ENCODE data around the gene TXNL1.

Gene TXNL1

DNA sequence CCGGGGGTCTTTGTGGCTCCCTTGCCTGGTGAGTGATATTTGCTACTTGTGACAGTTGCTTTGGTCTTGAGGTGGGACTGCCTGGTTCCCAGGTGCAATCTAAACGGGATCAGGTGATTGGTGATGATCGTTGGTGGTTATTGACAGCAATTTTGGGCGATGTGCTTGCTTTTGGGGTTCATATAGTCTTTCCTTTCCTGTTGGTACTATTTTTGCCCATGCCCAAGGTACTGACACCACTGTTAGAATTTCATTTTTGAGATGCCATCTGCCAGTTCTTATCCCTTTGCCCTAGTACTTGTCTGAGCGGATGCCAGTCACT, 13.3 kb upstream of the TXNL1 start:
- ATAC-seq (no peak), DNase-seq (ENCODE audit: low spot score in 2 of 2) (no peak)
- Mint-ChIP-seq H3K9me3 (peaks cover 5% of the 10 kb centered on the region), H3K4me3 (peak overlapping the region; percentile 88), H3K27ac (peak overlapping the region; percentile 98), H3K36me3 (peaks cover 18% of the 10 kb centered on the region), H3K4me1 (peaks cover 70% of the 10 kb centered on the region)

DNA sequence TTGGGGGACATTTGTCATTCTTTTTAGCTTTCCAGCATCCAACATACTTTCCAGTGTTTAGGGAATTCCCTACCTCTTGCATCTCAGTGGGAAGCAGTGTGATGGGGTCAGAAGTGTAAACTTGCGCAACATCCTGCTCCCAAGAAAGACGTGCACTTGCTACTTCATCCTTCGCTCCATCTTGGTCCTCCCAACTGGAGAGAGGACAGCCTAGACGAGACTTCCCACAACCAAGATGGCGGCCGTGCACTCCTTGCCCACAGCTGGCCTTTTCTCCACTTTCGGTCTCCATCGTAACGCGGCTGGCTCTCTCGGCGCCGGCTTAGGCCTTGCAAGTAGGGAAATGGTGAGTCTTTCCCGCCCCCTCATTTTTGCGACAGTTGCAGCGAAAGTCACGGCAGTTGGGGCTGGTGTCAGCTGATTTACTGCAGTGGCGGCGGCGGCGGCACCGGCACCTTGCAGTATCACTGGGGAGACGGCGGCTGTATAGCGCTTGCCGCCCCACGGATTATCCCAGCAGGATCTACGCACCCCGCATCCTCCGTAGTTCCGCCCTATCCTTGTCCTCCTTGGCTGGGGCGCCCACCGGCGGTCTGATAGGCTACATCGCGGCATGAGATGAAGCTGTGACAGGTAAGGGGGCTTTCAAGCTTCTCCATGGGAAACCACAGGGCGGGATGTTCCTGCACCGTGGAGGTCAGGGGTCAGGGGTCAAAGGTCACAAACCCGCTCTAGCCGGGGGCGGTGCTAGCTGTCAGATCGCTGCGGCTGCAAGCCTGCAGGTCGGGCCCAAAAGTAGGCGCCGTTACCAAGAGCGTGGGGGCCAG, 12.8 kb upstream of the TXNL1 start, which contains the start of gene WDR7:
Gene WDR7, plus strand, starts transcription at position 416 of the 827 bp plus-strand sequence. CDS start 21,157 bp downstream, outside the sequence.
- DNase-seq (ENCODE audit: low spot score in 2 of 2), result peak; percentile 79 to 95
- peak; percentile 91 for ATAC-seq
- Mint-ChIP-seq H3K27ac (peak within 1 kb of the TSS; percentile 98), H3K9me3 (peaks cover 5% of the 10 kb centered on the region), H3K36me3 (peaks cover 18% of the 10 kb centered on the region), H3K4me3 (peak within 1 kb of the TSS; percentile 88), H3K4me1 (peaks cover 72% of the 10 kb centered on the region)

DNA sequence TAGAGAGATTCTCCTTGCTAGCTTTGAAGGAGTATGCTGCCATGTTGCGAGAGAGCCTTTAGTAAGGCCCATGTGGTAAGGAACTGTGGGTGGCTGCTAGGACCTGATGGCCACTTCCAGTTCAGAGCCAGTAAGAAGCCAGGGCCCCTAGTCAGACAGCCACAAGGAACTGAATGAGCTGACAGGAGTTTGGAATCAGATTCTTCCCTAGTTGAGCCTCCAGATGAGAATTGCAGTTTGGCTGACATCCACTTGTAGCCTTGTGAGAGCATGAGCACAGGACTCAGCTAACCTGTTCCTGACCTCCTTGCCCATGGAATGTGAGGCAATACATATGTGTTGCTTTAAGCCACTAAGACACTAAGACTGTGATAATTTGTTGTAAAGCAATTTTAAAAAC, 11.6 kb upstream of the TXNL1 start:
- Mint-ChIP-seq H3K9me3 (peaks cover 5% of the 10 kb centered on the region), H3K4me3 (no peak overlapping the region), H3K4me1 (peaks cover 68% of the 10 kb centered on the region), H3K27ac (peak overlapping the region; percentile 98), H3K36me3 (peaks cover 18% of the 10 kb centered on the region)
- no peak for DNase-seq (ENCODE audit: low spot score in 2 of 2)
- no peak for ATAC-seq

DNA sequence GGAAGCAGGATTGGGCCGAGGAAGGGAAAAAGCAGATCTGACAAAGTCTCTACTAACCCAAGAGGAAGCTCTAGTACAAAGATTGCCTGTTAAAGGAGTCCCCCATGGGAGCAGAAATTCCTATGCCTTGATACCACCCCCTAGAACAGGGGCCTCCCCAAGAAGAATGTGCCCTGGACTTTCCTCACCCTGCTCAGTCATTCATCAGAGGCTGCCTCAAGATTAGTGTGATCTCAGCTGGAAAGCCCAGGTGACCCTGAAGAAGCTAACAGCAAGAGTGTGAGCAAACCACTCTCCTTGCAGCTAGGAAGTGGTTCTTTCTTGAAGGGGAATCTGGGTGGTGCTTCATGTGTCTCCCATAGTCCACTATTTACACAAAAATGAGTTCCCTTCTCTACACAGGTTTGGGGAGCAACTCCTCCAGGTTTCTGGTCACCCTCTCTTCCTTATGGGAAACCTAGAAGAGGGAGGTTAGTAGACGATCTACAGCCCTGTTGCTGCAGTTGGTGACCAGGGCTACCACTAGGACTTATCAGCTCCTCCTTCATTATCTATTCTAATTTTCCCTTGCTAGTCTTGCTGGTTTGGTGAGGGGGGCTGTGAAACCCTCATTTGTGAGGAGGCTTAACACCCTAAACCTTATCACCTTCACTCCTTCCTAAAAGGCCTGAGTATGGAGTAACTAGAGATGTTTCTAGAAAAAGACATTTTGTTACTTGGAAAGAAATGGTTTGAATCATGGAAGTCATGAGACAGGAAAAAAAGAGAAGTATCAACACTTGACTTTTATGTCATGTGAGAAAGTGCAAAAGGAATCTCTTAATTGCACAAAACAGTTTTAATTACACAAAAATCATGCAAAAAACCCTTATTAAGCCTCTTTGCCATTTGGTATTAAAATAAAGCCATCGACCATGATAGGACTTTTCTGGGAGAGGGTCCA, 9.8 kb upstream of the TXNL1 start:
- Mint-ChIP-seq H3K36me3 (peaks cover 13% of the 10 kb centered on the region), H3K4me3 (peak overlapping the region; percentile 32), H3K4me1 (peaks cover 52% of the 10 kb centered on the region), H3K9me3 (peaks cover 5% of the 10 kb centered on the region), H3K27ac (peak overlapping the region; percentile 65)
- no peak for ATAC-seq
- no peak for DNase-seq (ENCODE audit: low spot score in 2 of 2)

DNA sequence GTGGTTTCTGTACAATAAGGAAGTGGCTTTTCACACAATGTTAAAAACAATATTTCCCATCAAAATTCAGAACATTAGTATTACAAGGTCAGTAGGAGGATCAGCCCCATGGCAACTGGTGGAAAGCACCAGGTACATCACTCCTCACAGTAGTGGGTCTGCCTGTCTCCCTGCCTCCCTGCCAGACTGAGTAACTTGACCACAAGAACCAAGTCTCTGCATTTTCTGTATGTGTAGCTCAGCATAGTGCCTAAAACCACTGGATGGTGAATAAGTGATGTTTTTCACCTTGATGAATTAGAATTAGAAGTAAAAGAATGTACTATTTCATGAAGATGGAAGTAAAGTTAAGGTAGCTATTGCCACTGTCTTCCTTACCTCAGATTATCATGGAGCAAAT, 8.7 kb upstream of the TXNL1 start:
- ATAC-seq, result peak; percentile 80

DNA sequence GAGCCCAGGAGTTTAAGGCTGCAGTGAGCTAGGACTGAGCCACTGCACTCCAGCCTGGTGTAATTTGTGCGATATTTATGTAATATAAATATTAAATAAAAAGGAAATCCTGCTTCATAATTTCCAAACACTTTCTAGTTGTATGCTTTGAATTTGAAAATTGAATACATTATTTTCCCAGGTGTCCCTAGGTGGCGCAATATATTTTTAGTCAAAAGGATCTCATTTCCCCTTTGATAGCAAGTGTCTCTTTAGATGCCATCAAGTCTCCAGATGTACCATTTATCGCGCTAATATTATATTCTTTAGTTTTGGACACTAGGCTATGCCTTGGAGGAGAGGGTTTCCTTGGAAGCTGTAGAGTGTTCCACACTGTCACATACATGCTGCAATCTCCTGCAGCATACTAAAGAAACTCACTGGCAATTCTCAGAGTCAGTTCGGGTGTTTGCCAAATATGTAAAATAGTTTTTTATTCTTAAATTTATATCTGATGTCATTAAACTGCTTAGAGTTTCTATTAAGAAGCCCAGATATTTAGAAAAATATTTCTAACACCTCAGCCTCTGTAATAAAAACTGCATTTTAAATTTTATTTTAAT, 7.1 kb upstream of the TXNL1 start:
- H3K4me3 Mint-ChIP-seq, result no peak overlapping the region
- peak overlapping the region; percentile 65 for H3K27ac Mint-ChIP-seq
- no peak for ATAC-seq

More for the DNA sequence above, 8.7 kb upstream of the TXNL1 start:
- Mint-ChIP-seq H3K27ac (peak overlapping the region; percentile 65), H3K4me1 (peaks cover 45% of the 10 kb centered on the region), H3K9me3 (peaks cover 5% of the 10 kb centered on the region), H3K4me3 (peak overlapping the region; percentile 46), H3K36me3 (peaks cover 12% of the 10 kb centered on the region)
- no peak for DNase-seq (ENCODE audit: low spot score in 2 of 2)

DNA sequence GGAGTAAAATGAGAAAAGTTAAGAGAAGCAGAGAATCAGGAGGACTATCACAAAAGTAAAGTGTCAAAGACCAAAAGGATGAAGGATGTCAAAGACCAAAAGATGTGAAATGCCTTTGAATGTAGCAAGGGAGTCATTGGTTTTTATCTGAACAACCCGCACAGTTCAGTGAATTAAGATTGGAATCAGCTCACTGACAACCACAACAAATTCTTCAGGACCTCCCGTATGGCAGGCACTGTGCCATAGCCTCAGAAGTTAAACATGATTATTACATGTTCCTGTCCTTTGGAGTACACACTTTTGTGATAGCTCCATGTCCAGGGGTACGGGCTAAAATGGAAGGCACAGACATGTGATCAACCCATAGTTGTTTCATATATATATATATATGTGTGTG, 5.0 kb upstream of the TXNL1 start:
- DNase-seq (ENCODE audit: low spot score in 2 of 2) (no peak), ATAC-seq (no peak)
- Mint-ChIP-seq H3K9me3 (no peaks in the 10 kb centered on the region), H3K36me3 (peaks cover 6% of the 10 kb centered on the region), H3K4me1 (peaks cover 30% of the 10 kb centered on the region), H3K27ac (no peak overlapping the region), H3K4me3 (no peak overlapping the region)

More for the DNA sequence above, 7.1 kb upstream of the TXNL1 start:
- H3K9me3 Mint-ChIP-seq, result peaks cover under 1% of the 10 kb centered on the region
- no peaks in the 10 kb centered on the region for H3K36me3 Mint-ChIP-seq
- DNase-seq (ENCODE audit: low spot score in 2 of 2), result no peak
- H3K4me1 Mint-ChIP-seq, result peaks cover 31% of the 10 kb centered on the region

DNA sequence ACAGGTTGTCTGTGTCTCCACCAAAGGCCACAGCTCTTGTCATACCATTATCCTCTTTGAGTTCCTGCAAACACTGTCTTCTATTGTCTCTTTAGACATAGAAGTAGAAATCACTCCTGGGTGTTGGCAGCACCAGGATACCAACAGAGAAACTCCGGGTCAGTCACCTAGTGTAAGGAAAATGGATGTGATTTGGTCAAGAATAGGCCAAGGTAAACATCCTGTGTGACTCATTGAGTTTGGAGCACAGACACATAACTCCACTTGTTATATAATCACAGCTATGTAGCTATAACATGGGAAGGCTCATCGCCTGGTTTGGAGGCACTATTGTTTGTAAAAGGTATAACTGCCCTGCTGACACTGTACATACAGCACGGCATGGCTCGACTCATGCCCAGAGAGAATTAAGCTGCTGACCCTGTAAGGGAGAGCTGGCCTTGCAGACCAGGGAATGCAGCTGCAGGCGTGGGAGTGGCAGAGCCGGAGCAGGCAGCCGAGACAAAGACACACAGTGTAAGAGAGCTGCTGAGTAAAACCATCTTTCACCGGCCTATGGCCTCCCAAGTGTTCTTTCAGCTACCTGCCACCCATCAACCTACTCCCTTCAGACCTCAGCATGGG, 3.4 kb upstream of the TXNL1 start:
- H3K4me1 Mint-ChIP-seq, result peaks cover 15% of the 10 kb centered on the region
- H3K9me3 Mint-ChIP-seq, result no peaks in the 10 kb centered on the region
- no peak overlapping the region for H3K27ac Mint-ChIP-seq
- DNase-seq (ENCODE audit: low spot score in 2 of 2) (no peak), ATAC-seq (no peak)
- peaks cover 17% of the 10 kb centered on the region for H3K36me3 Mint-ChIP-seq
- no peak overlapping the region for H3K4me3 Mint-ChIP-seq

DNA sequence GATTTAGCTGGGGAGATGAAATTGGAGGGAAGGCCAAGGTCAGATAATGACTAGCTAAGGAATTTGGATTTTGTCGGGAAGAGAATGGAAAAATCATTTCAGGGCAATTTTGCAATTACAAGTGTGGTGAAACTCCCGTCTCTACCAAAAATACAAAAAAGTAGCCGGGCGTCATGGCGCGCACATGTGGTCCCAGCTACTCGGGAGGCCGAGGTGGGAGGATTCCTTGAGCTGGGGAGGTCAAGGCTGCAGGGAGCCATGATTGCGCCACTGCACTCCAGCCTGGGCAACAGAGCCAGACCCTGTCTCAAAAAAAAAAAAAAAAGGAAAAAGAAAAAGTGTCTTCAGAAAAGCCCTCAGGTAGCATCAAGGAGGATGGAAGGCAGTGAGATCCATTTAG, 1.2 kb upstream of the TXNL1 start:
- peaks cover 23% of the 10 kb centered on the region for H3K4me1 Mint-ChIP-seq
- DNase-seq (ENCODE audit: low spot score in 2 of 2) (no peak), ATAC-seq (no peak)
- no peak overlapping the region for H3K27ac Mint-ChIP-seq
- H3K9me3 Mint-ChIP-seq, result no peaks in the 10 kb centered on the region
- H3K4me3 Mint-ChIP-seq, result peak overlapping the region; percentile 100
- peaks cover 33% of the 10 kb centered on the region for H3K36me3 Mint-ChIP-seq

DNA sequence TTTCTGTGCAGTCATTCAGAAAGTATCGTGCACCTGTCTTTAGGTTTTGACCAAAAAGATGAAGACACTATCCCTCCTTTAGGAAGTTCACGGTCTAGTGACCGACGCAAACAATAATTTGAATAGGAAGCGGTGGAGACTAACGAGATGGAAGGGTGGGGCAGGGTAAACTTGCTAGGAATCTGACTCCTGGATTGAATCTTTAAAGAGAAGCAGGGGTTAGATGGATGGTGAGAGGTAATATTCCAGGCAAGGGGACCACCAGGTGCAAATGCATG, 651 bp upstream of the TXNL1 start:
- Mint-ChIP-seq H3K36me3 (peaks cover 38% of the 10 kb centered on the region), H3K9me3 (no peaks in the 10 kb centered on the region), H3K4me1 (peaks cover 26% of the 10 kb centered on the region), H3K27ac (peak overlapping the region; percentile 99), H3K4me3 (peak overlapping the region; percentile 100)
- ATAC-seq (no peak), DNase-seq (ENCODE audit: low spot score in 2 of 2) (no peak)

DNA sequence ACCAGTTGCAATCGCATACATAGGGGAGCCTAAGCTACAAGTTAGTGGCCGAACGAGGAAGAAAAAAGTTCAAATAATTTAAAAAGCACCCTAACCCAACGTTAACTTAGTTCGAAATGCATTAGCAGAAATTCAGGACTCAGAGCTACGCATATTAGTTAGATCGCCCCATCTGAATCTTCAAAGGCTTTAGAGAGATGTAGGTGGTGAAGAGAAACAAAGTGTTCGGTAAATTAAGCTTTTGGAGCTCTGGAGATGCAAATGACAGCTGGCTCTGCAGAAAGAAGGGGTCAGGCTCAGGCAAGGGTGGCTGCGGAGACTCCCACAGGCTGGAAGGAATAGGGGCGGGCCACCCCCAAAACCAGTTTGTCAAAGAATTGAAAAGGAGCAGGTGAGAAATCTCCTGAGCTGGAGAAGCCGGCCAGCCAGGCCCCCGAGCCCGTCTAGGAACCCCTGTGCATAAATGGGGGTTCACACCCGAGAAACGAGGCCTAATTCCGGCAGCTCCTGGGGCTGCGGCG, 621 bp downstream of the TXNL1 start:
- Mint-ChIP-seq H3K27ac (peak overlapping the region; percentile 99), H3K9me3 (no peaks in the 10 kb centered on the region), H3K4me1 (peaks cover 26% of the 10 kb centered on the region), H3K36me3 (peaks cover 51% of the 10 kb centered on the region), H3K4me3 (peak overlapping the region; percentile 100)
- ATAC-seq (peak; percentile 12), DNase-seq (ENCODE audit: low spot score in 2 of 2) (no peak)

DNA sequence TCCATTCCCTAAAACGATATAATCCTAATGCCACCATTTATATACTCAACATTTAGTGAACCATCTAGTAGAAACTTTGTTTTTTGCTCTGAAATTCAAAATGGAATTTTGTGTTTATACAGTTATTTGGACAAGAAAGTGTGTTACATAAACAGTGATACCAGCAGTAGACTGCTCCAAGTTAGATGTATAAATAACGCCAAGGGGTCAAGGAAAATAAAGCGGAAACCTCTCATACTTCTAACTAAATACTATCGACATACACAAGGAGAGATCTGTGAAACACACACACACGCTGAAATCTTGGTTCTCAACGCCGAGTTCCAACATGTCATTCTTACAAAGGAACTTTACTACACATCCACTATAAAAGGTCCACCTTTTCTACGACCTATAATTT, 1.2 kb downstream of the TXNL1 start:
- H3K4me3 Mint-ChIP-seq, result peak overlapping the region; percentile 100
- H3K9me3 Mint-ChIP-seq, result no peaks in the 10 kb centered on the region
- H3K4me1 Mint-ChIP-seq, result peaks cover 26% of the 10 kb centered on the region
- no peak for ATAC-seq
- no peak for DNase-seq (ENCODE audit: low spot score in 2 of 2)
- peaks cover 57% of the 10 kb centered on the region for H3K36me3 Mint-ChIP-seq
- peak overlapping the region; percentile 99 for H3K27ac Mint-ChIP-seq

DNA sequence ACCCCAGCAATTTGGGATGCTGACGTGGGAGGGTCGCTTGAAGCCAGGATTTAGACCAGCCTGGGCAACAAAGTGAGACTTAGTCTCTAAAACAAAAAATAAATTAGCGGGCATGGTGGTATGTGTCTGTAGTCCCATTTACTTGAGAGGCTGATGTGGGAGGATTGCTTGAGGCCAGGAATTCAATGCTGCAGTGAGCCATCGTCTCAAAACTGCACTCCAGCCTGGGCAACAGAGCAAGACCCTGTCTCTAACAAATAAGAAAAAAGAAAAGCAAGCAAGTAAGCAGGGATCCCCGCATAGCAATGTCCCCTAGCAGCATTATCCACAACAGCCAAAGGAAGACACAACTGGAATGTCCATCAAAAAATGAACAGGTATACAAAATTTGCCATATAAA, 3.4 kb downstream of the TXNL1 start:
- no peak for ATAC-seq
- no peak for DNase-seq (ENCODE audit: low spot score in 2 of 2)
- Mint-ChIP-seq H3K27ac (no peak overlapping the region), H3K9me3 (no peaks in the 10 kb centered on the region), H3K36me3 (peaks cover 75% of the 10 kb centered on the region), H3K4me1 (peaks cover 40% of the 10 kb centered on the region), H3K4me3 (no peak overlapping the region)

DNA sequence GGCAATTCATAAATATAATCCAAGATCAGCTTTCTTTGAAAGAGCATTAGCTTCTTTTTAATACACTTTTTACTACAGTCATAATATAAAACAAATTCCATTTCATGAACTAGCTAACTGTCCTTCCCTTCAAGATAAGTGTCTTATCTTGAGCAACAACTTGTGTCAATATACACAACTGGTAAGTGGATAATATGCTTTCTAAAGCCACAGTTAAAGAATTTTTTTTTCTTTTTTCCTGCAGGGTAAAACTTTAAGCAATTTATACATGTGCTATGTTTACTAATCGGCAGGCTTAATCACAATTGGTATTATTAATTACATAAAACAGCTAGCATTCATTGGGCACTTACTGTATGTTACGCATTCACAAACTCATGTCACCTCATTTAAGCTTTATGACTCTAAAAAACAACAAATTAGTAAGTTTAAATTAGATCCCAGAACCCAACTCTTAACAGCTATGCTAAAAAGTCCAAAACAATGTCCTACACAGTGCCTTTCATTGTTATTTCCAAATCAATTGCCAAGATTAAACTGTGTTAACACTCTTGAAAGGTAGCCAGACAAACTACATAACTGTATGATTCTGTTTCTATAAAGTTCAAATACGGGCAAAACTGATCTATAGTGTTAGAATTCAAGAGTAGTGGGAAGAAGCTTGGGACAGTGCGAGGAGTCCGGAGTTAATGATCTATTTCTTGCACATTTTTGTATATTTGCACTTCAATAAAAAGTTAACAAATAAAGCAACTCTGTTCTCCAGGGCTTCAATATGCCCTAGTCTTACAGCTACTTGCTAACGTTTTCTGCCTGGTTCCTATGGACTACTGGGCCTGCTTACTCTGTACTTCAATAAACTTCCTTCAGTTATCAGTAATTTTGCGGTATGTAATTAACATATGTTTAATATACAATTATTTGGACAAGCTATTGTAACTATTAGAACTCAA, 6.0 kb downstream of the TXNL1 start:
- Mint-ChIP-seq H3K27ac (no peak overlapping the region), H3K36me3 (peaks cover 70% of the 10 kb centered on the region), H3K4me1 (peaks cover 54% of the 10 kb centered on the region), H3K4me3 (no peak overlapping the region), H3K9me3 (no peaks in the 10 kb centered on the region)
- DNase-seq (ENCODE audit: low spot score in 2 of 2) (no peak), ATAC-seq (no peak)

Measured in stimulated activated effector memory CD8-positive, alpha-beta T cell treated with anti-CD3 and anti-CD28 coated beads, Interleukin-12 subunit alpha, Interleukin-12 subunit beta, amount 100 ng/mL, for 72 hours (primary cell).